NCI-H446 (cell line): ENCODE data around the gene MINPP1.
"Not testable (repeated sequence)": the region's sequence is repeated elsewhere in the genome, so short reads cannot be mapped to it uniquely, and the experiment has no call there.

ENCODE experiments used
- DNase-seq, 2 experiments: peaks; one replicate each; lab custom pipeline; 2025; lab: John Stamatoyannopoulos, UW

The MINPP1 gene

DNA sequence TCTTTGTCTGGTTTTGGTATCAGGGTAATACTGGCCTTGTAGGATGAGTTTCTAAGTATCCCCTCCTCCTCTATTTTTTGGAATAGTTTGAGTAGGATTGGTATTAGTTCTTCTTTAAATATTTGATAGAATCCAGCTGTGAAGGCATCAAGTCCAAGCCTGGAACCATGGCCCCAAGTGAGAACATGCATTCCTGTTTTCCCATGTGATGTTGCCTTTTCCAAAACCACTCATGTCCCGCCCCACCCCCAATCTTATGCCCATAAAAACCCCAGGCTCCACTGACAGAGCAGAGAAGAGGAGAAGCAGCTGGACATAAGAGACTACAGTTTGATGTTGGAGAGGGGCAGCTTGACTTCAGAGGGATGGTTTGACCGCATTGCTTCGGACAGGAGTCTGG lies 71.2 kb downstream of the MINPP1 start:
- no peak for DNase-seq

DNA sequence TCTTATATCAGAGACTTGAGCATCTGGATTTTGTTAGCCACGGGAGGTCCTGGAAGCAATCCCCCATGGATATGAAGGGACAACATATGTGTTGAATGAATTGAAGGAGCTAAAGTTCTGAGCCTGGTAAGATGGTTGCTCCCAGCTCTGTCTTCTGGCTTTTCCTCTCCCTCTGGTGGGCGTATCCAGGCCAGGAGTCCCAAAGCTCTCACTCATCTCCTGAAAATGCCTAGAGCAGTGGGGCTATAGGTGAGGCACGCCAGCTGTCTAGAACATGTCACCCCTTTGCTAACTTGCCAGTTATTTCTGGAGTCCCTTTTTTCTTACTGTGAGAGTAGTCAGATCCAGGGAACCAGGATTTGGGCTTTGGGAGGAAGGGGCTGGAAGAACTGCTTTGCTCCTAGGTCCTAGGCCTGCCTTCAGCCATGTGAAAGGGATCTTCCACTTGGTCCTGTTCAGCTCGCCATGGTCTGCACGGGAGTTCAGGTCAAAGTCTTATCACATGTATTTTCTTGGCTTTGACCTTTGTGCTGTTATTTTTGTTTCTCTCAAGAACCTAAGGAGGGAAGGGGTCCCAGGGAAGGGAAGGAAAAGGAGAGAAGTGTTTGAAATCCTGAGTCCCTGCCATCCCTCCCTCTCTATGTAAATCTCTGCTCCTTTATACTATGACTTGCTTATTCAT lies 73.6 kb downstream of the MINPP1 start:
- no peak for DNase-seq

DNA sequence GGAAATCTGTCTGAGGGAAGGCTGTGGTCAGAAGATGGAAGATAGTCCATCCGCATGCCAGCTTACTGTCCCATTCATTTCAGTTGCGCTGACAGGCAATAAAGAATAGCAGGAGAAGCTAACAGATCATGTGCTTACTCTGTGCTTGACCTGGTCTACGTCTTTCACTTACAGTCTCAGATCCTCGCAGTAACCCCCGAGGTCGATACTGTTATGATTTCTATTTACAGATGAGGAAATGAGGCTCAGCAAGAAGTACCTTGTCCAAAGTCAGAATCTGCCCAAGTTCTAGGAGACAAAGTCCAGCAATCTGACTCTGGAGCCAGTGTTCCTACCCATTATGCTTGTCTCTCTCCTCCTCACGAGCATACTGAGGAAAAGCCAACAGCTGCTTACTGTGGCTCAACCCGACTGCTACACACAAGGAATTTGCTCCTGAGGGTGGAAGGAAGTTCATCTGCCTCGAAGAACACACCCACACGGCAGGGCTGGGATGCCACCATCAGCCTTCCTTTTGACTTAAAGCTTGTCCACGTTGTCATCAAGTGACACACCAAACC lies 74.2 kb downstream of the MINPP1 start:
- no peak for DNase-seq

DNA sequence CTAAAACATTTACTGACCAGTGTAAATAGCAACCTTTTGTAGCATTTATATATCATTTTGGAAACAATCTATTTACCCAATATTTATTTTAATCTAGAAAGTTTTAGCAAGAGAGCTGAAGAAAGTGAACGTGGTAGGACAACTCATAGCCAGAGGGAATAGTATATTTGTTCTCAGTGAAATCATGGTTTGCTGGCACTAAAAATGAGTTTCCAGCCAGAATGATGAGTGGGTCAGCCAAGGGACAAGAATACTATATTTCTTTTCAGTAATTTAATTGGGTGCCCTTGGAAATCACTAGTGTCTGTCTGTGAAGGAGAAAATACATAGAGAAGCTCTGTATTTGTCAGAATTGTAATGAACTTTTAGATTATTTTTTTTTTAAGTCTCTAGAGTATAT lies 74.9 kb downstream of the MINPP1 start:
- no peak for DNase-seq

DNA sequence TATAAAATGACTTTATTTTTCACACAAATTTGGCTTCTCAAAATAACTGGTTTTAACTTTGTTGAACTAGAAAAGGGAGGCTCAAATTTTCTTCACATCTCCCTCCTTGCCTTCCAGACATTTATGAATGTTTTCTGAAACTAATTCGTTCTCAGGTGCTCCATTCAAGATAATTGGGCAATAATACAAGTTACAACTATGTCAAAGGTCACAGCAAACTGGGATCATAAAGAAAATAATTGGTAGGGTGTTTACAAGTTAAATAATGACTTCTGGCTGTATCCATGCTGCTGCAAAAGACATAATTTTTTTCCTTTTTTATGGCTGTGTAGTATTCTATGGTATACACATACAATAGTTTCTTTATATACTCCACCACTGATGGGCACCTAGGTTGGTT lies 75.3 kb downstream of the MINPP1 start:
- DNase-seq: no peak

DNA sequence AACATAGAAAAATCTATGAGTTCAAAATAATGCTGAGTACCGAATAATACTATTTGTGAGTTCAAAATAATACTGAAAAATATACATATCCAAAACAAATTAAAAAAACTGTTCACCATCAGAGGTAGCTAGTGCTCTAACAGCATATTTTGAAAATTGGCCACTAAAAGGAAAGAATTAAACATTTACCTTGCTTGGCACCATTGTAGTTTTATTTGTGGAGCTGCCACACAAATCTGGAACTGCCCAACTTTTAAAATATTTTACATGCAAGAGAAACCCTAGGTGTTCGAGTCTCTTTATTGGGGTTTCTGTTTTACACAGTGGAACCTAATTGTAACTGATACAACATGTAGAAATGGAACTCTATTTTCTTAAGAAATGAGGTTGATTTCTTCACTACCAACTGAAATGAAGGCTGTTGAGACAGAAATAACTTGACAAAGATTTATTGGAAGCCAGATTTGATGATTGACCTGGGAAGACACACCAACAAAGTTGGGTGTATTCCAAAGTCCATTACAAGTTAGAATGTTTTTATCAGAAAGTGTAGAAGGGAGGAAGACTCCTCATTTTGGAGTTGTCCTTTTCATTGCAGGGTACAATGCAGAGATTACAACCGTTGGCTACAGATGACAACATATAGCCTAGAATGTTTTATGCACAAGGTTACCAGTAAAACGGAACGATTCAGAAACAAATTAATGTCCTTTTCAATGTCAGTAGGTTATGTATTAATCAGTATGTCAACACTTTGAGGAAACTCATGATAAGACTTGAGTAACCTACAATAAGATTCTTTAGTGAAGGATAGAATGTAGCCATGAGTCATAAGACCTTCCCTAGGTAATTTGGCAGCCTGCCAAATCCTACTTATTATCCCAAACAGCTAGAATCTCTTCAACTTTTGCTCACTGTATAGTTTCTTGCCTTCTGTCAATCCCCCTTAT lies 81.1 kb downstream of the MINPP1 start:
- peak in 1 of 2 experiments; percentile 2 for DNase-seq

DNA sequence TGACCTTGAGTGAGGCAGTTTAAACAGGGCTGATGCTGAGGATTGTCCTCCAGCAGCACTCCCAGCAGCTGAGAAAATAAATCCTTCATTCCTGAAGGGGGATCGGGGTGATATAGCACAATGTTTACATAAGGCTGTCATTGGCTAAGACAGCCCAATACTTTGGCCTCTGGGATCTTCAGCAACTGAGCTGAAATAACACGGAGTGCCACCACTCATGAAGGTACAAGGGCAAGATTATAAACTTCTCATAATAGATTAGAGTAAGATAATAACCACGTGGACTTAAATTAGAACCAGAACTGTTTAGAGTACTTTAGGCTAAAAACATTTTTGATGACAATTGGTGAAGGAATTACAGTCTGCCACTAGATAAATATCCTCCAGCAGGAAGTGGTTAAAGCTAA lies 85.0 kb downstream of the MINPP1 start:
- DNase-seq: no peak

DNA sequence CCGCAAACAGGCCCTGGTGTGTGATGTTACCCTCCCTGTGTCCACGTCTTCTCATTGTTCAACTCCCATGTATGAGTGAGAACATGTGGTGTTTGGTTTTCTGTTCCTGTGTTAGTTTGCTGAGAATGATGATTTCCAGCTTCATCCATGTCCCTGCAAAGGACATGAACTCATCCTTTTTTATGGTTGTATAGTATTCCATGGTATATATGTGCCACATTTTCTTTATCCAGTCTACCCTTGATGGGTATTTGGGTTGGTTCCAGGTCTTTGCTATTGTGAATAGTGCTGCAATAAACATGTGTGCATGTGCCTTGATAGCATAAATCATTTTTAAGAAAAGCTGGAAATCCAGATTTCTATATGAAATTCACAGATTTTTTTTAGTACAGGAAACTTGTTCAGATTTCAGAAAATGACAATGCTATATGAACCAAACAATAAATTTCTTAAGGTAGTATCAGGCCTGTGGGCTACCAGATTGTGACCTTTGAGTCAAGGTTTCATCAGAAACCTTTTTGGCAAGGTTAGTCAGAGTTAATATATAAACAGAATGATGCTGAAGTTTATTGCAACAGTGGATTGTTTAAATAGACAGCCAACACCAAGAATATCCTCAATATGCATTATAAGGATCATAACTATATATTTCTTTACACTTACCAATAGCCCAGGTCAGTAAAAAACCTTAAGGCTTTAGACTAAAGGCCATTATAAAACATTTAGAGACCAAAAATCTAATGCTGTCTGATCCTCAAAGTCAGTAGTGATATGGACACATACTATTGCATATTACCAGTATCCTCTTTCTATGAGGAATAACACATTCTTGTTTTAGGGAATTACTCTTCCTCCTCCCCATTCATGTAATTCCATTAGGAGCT lies 86.3 kb downstream of the MINPP1 start:
- no peak for DNase-seq

DNA sequence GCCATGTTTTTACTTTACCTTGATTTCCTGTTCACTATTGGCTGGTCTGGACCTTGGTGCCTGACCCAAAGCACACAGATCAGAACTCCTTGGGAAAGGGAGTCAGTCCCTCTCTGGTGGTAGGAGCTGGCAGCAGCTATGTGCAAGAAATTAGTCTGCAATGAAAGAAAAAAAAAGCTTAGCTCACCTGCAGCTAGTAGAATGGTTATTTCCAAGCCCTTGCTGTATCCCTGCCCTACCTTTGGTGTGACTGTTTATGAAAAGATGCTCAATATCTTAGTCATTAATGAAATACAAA lies 86.8 kb downstream of the MINPP1 start:
- no peak for DNase-seq

DNA sequence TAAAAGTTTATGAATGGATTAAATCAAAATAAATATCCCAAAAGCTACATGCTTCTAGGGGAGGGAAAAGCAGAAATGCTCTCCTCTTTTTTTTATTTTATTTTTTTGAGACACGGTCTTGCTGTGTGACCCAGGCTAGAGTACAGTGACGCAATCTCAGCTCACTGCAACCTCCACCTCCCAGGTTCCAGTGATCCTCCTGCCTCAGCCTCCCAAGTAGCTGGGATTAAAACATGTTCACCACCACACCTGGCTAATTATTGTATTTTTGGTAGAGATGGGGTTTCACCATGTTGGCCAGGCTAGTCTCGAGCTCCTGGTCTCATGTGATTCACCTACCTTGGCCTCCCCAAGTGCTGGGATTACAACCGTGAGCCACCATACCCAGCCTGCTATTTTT lies 88.2 kb downstream of the MINPP1 start:
- not testable (repeated sequence) for DNase-seq

DNA sequence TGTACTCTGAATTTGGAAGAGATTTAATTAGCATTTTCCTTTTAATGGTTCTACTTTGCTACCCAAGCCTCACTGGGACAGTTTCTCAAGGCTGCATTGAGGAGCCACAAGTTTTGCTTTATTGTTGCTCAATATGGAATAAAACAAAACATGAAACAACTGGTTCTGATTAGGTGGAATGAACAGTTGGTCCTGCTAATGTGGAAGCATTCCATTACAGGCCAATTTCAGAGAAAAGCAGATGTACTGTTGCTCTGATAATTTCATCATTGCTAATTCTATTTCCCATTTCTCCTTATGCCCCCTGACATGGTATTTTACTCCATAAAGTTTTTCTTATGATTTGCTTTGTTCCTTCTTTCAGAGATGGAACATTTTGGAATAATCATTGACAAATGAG lies 89.0 kb downstream of the MINPP1 start:
- DNase-seq: no peak

DNA sequence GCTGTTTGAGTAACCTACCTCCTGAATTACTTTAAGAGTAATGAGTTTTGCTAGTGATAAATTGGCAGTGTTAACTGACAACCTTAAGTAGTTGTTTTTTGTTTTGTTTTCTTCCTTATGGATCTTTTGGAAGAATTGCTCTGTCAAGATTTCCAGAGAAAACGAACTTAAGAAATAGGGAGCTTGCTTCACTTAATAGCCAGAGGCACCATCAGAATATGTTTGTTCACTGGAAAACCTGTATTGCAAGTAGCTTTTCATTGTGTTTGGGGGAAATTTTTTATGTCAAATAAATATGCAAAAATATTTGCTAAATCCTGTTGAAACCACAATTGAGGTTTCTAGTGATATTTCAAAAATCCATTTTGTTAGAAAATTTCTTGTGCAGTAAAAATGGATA lies 89.5 kb downstream of the MINPP1 start:
- DNase-seq: no peak

DNA sequence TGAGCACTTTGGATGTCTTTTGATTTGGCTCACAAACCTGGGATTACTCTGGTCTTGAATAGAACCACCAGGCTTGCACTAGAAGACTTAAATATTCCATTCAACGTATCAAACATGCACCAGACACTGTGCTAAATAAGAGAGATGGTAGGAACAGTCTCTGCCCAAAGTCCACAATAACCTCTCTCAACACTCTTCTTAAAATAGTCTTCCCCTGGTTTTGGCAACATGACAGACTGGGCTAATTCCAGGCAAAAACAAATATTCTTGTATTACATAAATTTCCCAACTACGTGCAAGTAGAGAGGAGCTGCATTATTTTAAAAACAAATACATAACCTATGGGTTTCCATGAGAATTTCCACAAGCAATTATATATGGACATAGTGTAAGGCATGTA lies 90.2 kb downstream of the MINPP1 start:
- DNase-seq: no peak

DNA sequence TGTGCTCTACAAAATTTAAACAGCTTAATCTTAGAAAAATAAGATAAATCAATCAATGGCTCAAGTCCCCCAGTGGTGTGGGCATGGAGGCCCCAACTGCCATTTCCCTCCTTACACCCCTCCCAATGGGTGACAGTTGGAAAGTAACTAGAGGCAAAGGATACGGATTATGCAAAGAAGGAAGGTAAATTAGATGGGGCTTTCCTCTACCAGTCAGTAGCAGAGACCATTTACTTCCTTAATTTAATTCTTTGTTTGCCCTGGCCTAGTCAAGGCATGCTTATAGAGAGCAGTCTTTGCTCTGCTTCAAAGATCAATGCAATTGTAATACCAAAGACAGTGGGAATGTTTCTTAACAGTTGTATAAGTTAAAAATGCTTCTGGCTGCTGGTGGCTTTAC lies 91.7 kb downstream of the MINPP1 start:
- no peak for DNase-seq

DNA sequence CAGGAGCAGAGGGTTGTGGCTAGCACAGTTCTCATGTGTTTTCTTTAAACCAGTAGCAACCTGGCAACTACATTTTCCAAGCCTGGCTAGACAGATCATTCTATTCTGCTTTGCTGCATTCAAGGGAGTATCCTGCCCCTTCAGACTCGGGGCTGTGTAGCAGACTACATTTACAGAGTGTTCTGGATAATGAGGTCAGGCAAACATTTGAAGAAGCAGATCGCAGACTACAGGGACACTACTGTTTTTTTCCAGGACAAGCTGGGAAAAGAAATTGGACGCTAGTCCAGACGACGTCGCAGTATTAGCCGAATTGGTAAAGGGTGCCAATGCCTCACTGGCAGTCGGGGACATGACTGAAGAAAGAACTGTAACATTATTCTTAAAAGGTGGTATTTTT lies 94.0 kb downstream of the MINPP1 start:
- no peak for DNase-seq

DNA sequence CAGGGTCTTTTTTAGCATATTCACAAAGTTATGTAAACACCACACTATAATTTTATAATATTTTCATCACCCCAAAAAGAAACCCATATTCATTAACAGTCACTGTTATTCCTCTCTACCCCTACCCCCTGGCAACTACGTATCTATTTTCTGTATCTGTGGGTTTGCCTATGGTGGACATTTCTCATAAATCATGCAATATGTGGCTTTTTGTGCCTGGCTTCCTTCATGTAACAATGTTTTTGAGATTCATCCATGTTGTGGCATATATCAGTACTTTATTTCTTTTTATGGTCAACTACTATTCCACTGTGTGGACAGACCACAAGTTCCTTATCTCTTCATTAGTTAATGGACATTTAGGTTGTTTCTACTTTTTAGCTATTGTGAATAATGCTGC lies 95.9 kb downstream of the MINPP1 start:
- DNase-seq: no peak
